Fibroblast of gingiva (primary cell): Measurements from ENCODE around the gene SEC31A.
"Not testable (repeated sequence)": the region's sequence is repeated elsewhere in the genome, so short reads cannot be mapped to it uniquely, and the experiment has no call there.

ENCODE experiments used
- DNase-seq: peaks from one replicate; pipeline ENCODE4 v3.0.0-alpha.2; 2011; ENCODE audit warnings: low read depth

SEC31A gene

GRCh38 chr4:82890901-82891706, at the start of gene SEC31A:
Gene SEC31A (minus strand): TSS chr4:82891153. CDS start chr4:82881936, 9,217 bp downstream.
- DNase-seq = peak; percentile 96

GRCh38 chr4:82939414-82939813, 48.5 kb upstream of the SEC31A start:
- DNase-seq = no peak

- no peak for DNase-seq
Observed at GRCh38 chr4:82934441-82934840, 43.5 kb upstream of the SEC31A start.

GRCh38 chr4:82930848-82931755, 40.1 kb upstream of the SEC31A start:
- no peak for DNase-seq

- no peak for DNase-seq
Observed at GRCh38 chr4:82921795-82922194, 30.8 kb upstream of the SEC31A start.

- no peak for DNase-seq
Observed at GRCh38 chr4:82919386-82919785, 28.4 kb upstream of the SEC31A start.

- no peak for DNase-seq
Observed at GRCh38 chr4:82918091-82918490, 27.1 kb upstream of the SEC31A start.

- DNase-seq = not testable (repeated sequence)
Observed at GRCh38 chr4:82913968-82914367, 23.0 kb upstream of the SEC31A start.

GRCh38 chr4:82913305-82913704, 22.4 kb upstream of the SEC31A start:
- DNase-seq = no peak

GRCh38 chr4:82909326-82909725, 18.4 kb upstream of the SEC31A start:
- no peak for DNase-seq

GRCh38 chr4:82906469-82906868, 15.5 kb upstream of the SEC31A start:
- no peak for DNase-seq

- DNase-seq = no peak
Observed at GRCh38 chr4:82905205-82905604, 14.3 kb upstream of the SEC31A start.

- no peak for DNase-seq
Observed at GRCh38 chr4:82903737-82904136, 12.8 kb upstream of the SEC31A start.

- DNase-seq = no peak
Observed at GRCh38 chr4:82901183-82901718, 10.3 kb upstream of the SEC31A start.

GRCh38 chr4:82900411-82901182, 9.6 kb upstream of the SEC31A start, which contains the start of gene THAP9:
Gene THAP9 (plus strand): TSS chr4:82900735. CDS start chr4:82900803, 68 bp downstream.
- DNase-seq = peak; percentile 100

GRCh38 chr4:82900066-82900410, 9.1 kb upstream of the SEC31A start:
- no peak for DNase-seq

- DNase-seq = no peak
Observed at GRCh38 chr4:82899374-82900065, 8.6 kb upstream of the SEC31A start.

- peak; percentile 88 for DNase-seq
Observed at GRCh38 chr4:82898322-82899243, 7.6 kb upstream of the SEC31A start.

GRCh38 chr4:82896755-82897154, 5.8 kb upstream of the SEC31A start:
- DNase-seq = no peak

GRCh38 chr4:82893942-82894341, 3.0 kb upstream of the SEC31A start:
- peak; percentile 43 for DNase-seq
